ENCODE measurements around the gene ZBED4. TPM values are rescaled to one million over a fixed set of nuclear protein-coding genes. Genes with fewer than 3 reads are reported as not detected.

ZBED4 gene
- polyA plus RNA-seq, 1 experiment = 6.3 TPM

- POLR2A ChIA-PET = no interaction called here
These were observed 32.9 kb downstream of the ZBED4 start for GRCh38 chr22:49886346-49887063.

GRCh38 chr22:49887064-49887451 is 33.4 kb downstream of the ZBED4 start:
- Histone ChIP-seq H3K9me3 (ENCODE audit: control insufficient read depth, insufficient read depth, low read length) (peaks cover 55% of the 10 kb centered on the region), H3K27me3 (ENCODE audit: control insufficient read depth, insufficient read depth, low read length) (no peaks in the 10 kb centered on the region), H3K4me3 (ENCODE audit: low read depth, low read length) (no peak overlapping the region), H3K27ac (ENCODE audit: low read depth, low read length) (no peak overlapping the region)
- TF ChIP-seq CTCF (IDR thresholded peaks at IDR 0.05; ENCODE audit: low read depth, low read length) = no peak
- no peak for DNase-seq (ENCODE audit: low read depth, low spot score)
- CTCF ChIA-PET = interaction anchor here (1.2 kb wide), 1 partner anchor 32 kb away, joined by 3 read pairs; no protein-coding TSS in a partner anchor
- POLR2A ChIA-PET = no interaction called here

More at GRCh38 chr22:49886346-49887063, 32.9 kb downstream of the ZBED4 start:
- no peak for TF ChIP-seq CTCF (IDR thresholded peaks at IDR 0.05; ENCODE audit: low read depth, low read length)
- CTCF ChIA-PET = no interaction called here
- Histone ChIP-seq H3K4me3 (ENCODE audit: low read depth, low read length) (no peak overlapping the region), H3K9me3 (ENCODE audit: control insufficient read depth, insufficient read depth, low read length) (peaks cover 55% of the 10 kb centered on the region), H3K27ac (ENCODE audit: low read depth, low read length) (no peak overlapping the region), H3K27me3 (ENCODE audit: control insufficient read depth, insufficient read depth, low read length) (no peaks in the 10 kb centered on the region)
- DNase-seq (ENCODE audit: low read depth, low spot score) = no peak

- Histone ChIP-seq H3K9me3 (ENCODE audit: control insufficient read depth, insufficient read depth, low read length) (peaks cover 55% of the 10 kb centered on the region), H3K27me3 (ENCODE audit: control insufficient read depth, insufficient read depth, low read length) (no peaks in the 10 kb centered on the region), H3K4me3 (ENCODE audit: low read depth, low read length) (no peak overlapping the region), H3K27ac (ENCODE audit: low read depth, low read length) (no peak overlapping the region)
- ChIA-PET CTCF (interaction anchor here (1.2 kb wide), 1 partner anchor 33 kb away, joined by 3 read pairs; no protein-coding TSS in a partner anchor), POLR2A (no interaction called here)
- TF ChIP-seq CTCF (IDR thresholded peaks at IDR 0.05; ENCODE audit: low read depth, low read length) = no peak
- DNase-seq (ENCODE audit: low read depth, low spot score) = no peak
These were observed 34.1 kb downstream of the ZBED4 start for GRCh38 chr22:49887702-49888101.

- POLR2A ChIA-PET = no interaction called here
- Histone ChIP-seq H3K27ac (ENCODE audit: low read depth, low read length) (no peak overlapping the region), H3K4me3 (ENCODE audit: low read depth, low read length) (no peak overlapping the region), H3K9me3 (ENCODE audit: control insufficient read depth, insufficient read depth, low read length) (peaks cover 50% of the 10 kb centered on the region), H3K27me3 (ENCODE audit: control insufficient read depth, insufficient read depth, low read length) (no peaks in the 10 kb centered on the region)
- CTCF ChIA-PET = no interaction called here
- no peak for TF ChIP-seq CTCF (IDR thresholded peaks at IDR 0.05; ENCODE audit: low read depth, low read length)
- no peak for DNase-seq (ENCODE audit: low read depth, low spot score)
These were observed 35.4 kb downstream of the ZBED4 start for GRCh38 chr22:49889071-49889470.

GRCh38 chr22:49892226-49892899 is 38.7 kb downstream of the ZBED4 start:
- Histone ChIP-seq H3K9me3 (ENCODE audit: control insufficient read depth, insufficient read depth, low read length) (peaks cover 28% of the 10 kb centered on the region), H3K4me3 (ENCODE audit: low read depth, low read length) (no peak overlapping the region), H3K27me3 (ENCODE audit: control insufficient read depth, insufficient read depth, low read length) (no peaks in the 10 kb centered on the region), H3K27ac (ENCODE audit: low read depth, low read length) (no peak overlapping the region)
- ChIA-PET CTCF (no interaction called here), POLR2A (no interaction called here)
- DNase-seq (ENCODE audit: low read depth, low spot score) = no peak
- no peak for TF ChIP-seq CTCF (IDR thresholded peaks at IDR 0.05; ENCODE audit: low read depth, low read length)

All from AG04450 (cell line).